IPS-NIHi7 (cell line): ENCODE measurements around the gene ENOX2.
A peak's percentile ranks its signal among the peaks of the same experiment; 100 is the strongest.

Source experiments
- DNase-seq: peaks from one replicate; pipeline ENCODE4 v3.0.0; 2012; ENCODE audit warnings: mixed read lengths; ENCODE audit errors: extremely low spot score

ENOX2 gene

DNA sequence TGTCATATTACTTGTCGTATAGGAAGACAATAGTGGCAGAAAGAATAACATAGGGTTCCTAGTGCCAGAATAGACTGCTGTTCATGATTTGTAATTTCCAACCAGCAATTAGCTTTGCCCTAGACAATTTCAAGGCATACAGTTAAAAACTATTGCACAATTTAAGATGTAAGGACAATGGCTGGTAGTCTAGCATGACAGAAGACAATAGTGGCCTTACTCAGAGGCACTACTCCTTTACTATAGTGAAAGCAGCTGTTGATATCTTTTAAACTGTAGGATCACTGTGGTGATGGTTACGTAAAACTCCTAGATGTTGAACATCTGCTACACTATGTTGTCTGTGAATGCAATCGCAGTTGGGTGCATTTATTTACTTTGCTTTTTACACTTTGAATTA, 266.7 kb downstream of the ENOX2 start:
- no peak for DNase-seq

DNA sequence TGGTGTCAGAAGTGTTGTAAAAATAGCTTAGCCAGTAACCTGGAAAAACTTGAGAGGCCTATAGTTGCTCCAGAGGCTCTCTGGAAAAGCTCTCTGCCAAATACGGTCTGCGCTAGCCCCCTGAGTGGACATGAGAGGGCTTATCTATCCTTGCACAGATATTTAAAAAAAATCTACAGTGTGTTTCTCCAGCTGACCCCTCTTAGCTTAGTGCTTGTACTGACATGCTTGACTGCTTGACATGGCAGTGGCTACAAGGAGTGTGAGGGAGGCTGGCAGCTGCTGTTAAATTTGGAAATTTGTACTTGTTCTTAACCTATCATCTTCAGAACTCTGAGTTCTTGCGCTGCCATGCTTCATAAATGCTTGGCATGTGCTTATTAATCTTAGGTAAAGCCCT, 272.0 kb downstream of the ENOX2 start:
- no peak for DNase-seq

DNA sequence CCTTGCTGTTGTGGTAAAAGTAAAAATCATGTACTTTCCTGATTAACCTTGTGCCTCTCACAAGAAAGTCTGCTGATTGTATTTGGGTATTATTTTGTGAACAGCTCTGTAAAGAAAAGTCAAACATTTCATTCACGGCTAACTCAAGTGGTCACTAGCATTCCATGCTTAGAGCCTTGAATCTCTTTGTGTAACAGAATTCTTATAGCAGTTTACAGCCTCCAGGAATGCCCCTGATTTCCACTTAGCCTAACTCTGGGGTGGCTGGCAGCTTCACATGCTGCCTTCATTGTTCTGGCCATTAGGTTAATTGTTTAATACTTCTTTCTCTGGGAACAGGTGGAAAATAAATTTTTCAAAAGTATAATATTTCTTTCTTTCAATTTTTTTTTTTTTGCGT, 274.5 kb downstream of the ENOX2 start:
- DNase-seq = no peak

DNA sequence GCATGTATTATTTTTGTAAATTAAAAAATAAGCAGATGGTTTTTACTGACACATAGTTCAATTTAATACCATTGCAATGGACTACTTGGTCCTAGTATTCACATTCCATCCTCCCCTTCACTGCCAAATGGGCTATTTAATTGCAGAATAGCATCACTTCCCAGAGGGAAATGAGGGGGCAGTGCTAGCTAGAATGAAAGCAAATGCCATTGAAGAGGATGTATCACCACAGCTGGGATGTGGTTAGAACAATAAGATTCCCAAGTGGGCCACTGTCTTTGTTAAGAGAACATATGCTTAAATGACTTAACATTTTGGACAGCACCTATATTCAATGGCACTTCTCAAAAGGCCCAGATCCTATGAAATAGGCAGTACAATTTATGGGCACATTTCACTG, 276.5 kb downstream of the ENOX2 start:
- DNase-seq = no peak

DNA sequence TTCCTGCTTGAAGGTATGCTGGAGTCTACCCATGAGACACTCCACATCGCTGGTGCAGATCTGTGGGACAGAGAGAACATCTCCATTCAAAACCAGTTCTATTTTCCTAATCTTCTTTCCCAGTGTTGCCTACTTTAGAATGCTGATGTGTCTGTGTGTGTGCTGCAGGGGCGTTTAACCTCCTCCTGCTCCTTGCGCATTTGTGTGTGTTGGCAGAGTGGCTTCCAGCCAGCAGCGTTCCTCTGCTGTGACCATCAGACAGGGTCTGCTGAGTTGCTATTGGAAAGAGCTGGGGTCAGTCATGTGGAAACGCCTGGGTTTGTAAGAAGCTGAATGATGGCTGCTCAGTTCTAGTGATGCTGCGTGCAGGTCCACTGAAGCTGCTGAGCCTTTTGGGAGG, 277.6 kb downstream of the ENOX2 start:
- no peak for DNase-seq

DNA sequence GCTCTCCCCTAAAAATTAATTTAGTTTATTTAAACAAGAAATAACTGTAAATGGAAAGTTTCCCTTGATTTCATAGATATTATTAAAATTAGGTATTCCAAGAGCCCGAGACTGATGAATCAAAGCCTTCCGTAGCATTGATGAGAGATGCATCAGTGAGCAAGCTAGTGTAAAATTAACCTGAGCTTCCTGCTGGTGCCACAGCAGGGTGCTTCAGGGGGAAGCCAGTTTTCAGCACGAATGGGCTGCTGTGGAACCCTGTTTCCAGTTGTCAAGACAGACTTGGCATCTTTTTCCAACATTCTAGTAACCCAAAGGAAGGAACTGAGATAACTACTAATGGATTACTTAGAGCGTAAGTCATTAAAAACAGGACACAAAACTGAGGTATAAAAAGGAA, 279.5 kb downstream of the ENOX2 start:
- DNase-seq = no peak

DNA sequence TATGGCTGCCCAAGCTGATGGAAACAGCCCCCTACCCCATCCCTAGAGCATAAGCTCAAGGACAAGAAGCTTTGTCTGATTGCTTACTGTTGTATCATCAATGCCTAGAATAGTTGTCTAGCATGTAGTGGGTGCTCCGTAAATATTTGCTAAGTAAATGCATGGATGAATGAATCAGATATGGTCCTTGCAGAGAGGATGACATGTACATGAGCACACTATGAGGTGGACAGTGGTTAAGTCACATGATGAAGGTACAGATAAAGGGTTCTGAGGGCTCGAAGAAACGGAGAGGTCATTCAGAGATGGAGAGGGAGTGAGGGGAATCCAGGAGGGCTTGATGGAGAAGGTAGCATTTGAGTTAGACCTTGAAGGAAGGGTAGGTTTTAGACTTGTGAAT, 287.1 kb downstream of the ENOX2 start:
- no peak for DNase-seq

DNA sequence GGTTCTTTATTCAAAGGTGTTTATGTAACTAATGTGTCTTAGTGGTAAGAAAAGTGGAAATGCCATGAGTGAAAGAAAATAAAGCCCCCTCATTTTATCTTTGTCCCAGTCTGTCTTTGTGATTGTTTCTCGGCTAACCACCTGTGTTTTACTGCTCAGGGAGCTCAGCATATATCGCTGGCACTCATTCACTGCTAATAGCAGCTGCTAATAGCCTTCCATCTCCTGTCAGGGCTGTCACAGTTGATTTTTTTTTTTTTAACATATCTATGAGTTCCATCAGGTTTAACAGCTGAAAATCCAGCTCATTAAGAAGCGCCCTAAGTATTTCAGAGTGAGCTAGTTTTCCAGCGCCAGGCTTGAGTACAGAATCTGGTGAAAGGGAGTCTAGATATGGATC, 295.6 kb downstream of the ENOX2 start:
- no peak for DNase-seq

DNA sequence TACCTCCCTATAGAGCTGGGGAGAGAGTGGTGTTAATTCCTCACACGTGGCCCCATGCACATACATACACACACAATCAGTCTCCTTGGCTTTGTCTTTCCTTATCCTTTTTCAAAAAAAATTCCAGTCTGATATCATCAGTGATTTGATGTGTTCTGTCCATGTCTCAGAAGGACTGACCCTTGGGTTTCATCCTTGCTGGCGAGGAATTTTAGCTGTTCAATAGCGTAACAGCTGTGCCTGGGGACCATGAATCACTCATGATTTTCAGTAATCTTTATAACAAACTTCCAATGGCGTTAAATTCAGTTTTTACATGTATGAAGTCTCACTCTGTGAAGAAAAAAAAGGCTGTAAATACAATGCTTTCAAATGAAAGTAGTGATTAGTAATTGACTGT, 296.6 kb downstream of the ENOX2 start:
- no peak for DNase-seq

DNA sequence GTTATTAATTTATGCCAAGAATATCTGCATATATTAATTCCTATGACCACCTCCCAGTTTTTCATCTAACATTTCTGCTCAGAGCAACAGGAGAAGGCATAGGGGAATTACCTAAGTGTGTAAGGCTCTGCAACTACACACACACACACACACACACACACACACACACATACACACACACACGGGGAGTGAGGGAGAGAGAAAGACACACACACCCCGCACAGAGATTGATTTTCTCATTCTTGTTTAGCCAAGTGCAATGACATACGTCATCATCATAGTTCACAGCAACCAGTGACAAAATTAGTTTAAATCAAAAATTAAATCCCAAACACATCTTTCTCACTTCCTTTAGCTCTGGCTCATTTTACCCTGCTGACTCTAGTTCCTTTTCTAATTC, 298.1 kb downstream of the ENOX2 start:
- no peak for DNase-seq

DNA sequence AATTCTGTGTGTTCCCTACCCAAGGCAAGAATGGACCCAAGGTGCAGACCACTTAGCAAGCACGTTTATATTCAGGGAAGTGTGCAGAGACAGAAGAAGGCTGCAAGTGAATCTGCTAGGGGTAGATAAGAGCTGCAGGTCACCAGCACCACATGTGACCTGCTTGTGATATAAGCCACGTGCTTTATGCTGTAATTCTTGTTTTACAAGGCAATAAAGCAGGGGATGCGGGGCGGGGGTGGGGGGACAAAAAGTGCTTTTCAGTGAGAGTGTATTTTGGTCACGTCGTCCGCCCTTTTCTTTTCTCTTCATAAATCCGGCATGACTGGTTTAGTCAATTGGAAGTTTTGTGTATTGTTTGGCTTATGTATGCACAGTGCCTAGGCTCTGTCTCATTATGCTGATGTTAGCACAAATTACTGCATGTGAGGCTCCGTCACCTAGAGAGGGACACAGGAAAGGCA, 308.5 kb downstream of the ENOX2 start:
- DNase-seq = no peak

DNA sequence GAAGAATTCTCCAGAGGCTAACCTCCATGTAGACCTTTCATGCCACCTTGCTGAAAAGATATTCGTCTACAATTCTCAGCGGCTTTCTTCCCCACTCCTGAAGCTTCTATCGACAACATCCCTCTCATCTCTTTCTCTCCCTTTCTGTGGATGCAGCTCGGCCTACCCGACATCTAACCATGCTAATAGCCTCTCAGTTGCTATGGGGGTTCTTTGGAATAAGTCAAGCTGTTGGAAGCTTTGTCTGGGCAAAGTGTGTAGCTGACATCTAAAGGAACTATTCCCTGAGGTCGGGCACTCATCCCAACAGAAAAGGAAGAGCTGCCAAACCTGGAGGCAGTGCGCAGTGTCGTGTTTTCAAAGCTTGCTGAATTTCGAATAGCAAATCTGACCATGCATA, 309.1 kb downstream of the ENOX2 start:
- DNase-seq = no peak

DNA sequence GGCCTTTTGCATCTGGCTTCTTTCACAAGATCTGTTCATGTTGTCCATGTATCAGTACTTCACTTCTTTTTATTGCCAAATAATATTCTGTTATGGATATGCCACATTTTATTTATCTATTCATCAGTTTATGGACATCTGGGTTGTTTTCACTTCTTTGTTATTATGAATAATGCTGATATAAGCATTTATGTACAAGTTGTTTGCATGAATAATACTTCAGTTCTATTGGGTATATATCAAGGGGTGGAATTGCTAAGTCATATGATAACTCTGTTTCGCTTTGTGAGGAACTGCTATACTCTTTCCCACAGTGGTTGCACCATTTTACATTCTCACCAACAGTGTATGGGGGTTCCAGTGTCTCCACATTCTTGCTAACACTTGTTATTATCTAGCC, 310.8 kb downstream of the ENOX2 start:
- DNase-seq = no peak

DNA sequence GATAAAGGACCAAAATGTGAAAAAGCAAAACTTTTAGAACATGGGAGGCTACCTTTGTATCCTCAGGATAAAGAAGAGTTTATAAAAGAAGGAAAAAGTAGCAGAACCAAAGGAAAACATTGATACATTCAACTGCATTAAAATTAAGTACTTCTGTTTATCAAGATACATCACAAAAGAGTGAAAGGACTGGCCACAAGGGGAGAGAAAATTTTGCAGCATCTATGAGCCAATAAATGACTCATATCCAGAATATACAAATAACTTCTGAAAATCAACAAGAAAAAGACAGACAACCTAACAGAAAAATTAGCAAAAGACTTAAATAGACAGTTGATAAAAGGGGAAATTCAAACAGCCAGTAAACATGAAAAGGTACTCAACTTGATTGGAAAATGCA, 324.1 kb downstream of the ENOX2 start:
- DNase-seq = no peak

DNA sequence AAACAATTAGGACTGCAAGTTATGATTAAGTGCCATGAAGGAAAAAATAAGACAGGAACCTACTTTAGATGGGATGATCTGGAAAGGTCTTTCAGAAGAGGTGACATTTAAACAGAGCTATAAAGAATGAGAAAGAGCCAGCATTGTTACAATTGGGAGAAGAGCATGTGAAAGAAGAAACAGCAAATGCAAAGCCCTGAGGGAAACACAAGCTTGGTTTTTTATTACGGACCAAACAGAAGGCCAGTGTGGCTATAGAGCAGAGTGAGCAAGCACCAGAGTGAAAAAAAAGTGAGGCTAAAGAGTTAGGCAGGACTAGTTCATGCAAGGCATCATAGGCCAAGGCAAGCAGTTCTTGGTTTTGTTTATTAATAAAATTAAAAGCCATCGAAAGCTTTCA, 325.6 kb downstream of the ENOX2 start:
- no peak for DNase-seq

DNA sequence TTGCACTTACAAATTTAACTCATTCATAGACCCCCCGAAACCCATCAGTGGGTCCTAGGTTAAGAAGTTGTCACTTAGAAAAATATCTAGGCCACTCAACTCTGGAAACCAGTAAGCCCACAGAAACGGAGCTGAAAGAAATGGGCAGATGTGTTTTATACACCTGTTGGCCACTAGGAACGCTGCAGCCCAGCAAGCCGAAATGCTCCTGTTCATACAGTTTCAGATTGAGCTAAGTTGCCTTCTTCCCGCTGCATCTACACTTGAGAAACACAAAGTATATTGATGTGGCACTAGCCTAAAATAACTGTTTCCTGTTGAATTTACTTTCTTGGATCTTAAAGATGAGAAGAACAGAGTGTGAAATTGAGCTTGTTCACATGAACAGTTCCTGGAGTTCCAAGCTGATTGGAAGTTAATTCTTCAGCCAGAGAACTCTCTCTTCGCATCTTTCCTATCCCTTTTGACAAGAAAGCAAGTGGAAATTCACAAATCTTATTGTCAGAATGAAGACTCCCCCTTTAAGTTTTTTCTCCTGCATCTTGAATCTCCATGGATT, 327.1 kb downstream of the ENOX2 start:
- DNase-seq = peak; percentile 74
